H9 (cell line): ENCODE data around the gene MSANTD1. TPM values are rescaled to one million over a fixed set of nuclear protein-coding genes. Genes with fewer than 3 reads are reported as not detected.

Experiments used
- DNase-seq: peaks from one replicate; pipeline ENCODE4 v3.0.0-alpha.2; 2017
- H2AFZ ChIP-seq: one replicate; pipeline ENCODE4 v1.6.1; 2013; ENCODE audit warnings: mild to moderate bottlenecking, low read length, control low read depth, moderate library complexity
- H2AK5ac ChIP-seq: 2 replicates; pipeline ENCODE4 v1.6.1; 2013; ENCODE audit warnings: low read length, control low read depth, mixed read lengths; ENCODE audit not compliant: insufficient read length
- H2BK120ac ChIP-seq: one replicate; pipeline ENCODE4 v1.6.1; 2013; ENCODE audit warnings: low read depth, mild to moderate bottlenecking, low read length, control low read depth, inconsistent platforms; ENCODE audit not compliant: poor library complexity, severe bottlenecking
- H2BK12ac ChIP-seq: 2 replicates; pipeline ENCODE4 v1.6.1; 2013; ENCODE audit warnings: low read length, control low read depth, mixed read lengths, low read depth; ENCODE audit not compliant: insufficient read length
- H2BK15ac ChIP-seq: 2 replicates; pipeline ENCODE4 v1.6.1; 2013; ENCODE audit warnings: low read depth, low read length, control low read depth
- H2BK20ac ChIP-seq: one replicate; pipeline ENCODE4 v1.6.1; 2013; ENCODE audit warnings: low read depth, mild to moderate bottlenecking, low read length, control low read depth, inconsistent platforms; ENCODE audit not compliant: poor library complexity, severe bottlenecking
- H2BK5ac ChIP-seq: 2 replicates; pipeline ENCODE4 v1.6.1; 2013; ENCODE audit warnings: low read length, control low read depth, mixed read lengths; ENCODE audit not compliant: insufficient read length
- H3K14ac ChIP-seq: 2 replicates; pipeline ENCODE4 v1.6.1; 2013; ENCODE audit warnings: low read length, control low read depth; ENCODE audit not compliant: insufficient read depth
- H3K18ac ChIP-seq: 2 replicates; pipeline ENCODE4 v1.6.1; 2013; ENCODE audit warnings: low read depth, mild to moderate bottlenecking, mixed read lengths, low read length, control low read depth; ENCODE audit not compliant: insufficient read length
- H3K23ac ChIP-seq: 2 replicates; pipeline ENCODE4 v1.6.1; 2013; ENCODE audit warnings: low read length, control low read depth, mixed read lengths, low read depth; ENCODE audit not compliant: insufficient read length
- H3K23me2 ChIP-seq: 2 replicates; pipeline ENCODE4 v1.6.1; 2013; ENCODE audit warnings: low read depth, mild to moderate bottlenecking, mixed read lengths, low read length, control low read depth; ENCODE audit not compliant: insufficient read length, poor library complexity, severe bottlenecking
- H3K27ac ChIP-seq: 2 replicates; pipeline ENCODE4 v1.5.1; 2013; ENCODE audit warnings: low read length, control low read depth, mixed read lengths, low read depth; ENCODE audit not compliant: insufficient read length
- H3K27me3 ChIP-seq: 2 replicates; pipeline ENCODE4 v1.6.1; 2013; ENCODE audit warnings: low read length, control low read depth, inconsistent platforms; ENCODE audit not compliant: insufficient read depth
- H3K4ac ChIP-seq: 2 replicates; pipeline ENCODE4 v1.6.1; 2013; ENCODE audit warnings: low read depth, mild to moderate bottlenecking, control low read depth, inconsistent platforms, low read length, moderate library complexity
- H3K4me1 ChIP-seq: 2 replicates; pipeline ENCODE4 v1.6.1; 2013; ENCODE audit warnings: low read length, control low read depth, inconsistent platforms; ENCODE audit not compliant: insufficient read depth
- H3K4me2 ChIP-seq: 2 replicates; pipeline ENCODE4 v1.6.1; 2013; ENCODE audit warnings: low read length, control low read depth, mixed read lengths; ENCODE audit not compliant: insufficient read length, insufficient read depth
- H3K56ac ChIP-seq: 2 replicates; pipeline ENCODE4 v1.6.1; 2013; ENCODE audit warnings: low read depth, mild to moderate bottlenecking, mixed read lengths, low read length, control low read depth; ENCODE audit not compliant: insufficient read length
- H3K79me1 ChIP-seq: 2 replicates; pipeline ENCODE4 v1.6.1; 2013; ENCODE audit warnings: low read depth, mild to moderate bottlenecking, moderate library complexity, low read length, control low read depth, inconsistent platforms; ENCODE audit not compliant: insufficient read depth, poor library complexity, severe bottlenecking
- H3K79me2 ChIP-seq: 2 replicates; pipeline ENCODE4 v1.6.1; 2013; ENCODE audit warnings: low read length, control low read depth, inconsistent platforms; ENCODE audit not compliant: insufficient read depth
- H3K9ac ChIP-seq: 2 replicates; pipeline ENCODE4 v1.6.1; 2013; ENCODE audit warnings: low read length, control low read depth, mixed read lengths; ENCODE audit not compliant: insufficient read length; ENCODE audit errors: extremely low read depth
- H3K9me3 ChIP-seq: one replicate; pipeline ENCODE4 v1.6.1; 2013; ENCODE audit warnings: low read depth, low read length, inconsistent platforms; ENCODE audit not compliant: control insufficient read depth
- H3T11ph ChIP-seq: one replicate; pipeline ENCODE4 v1.6.1; 2013; ENCODE audit warnings: mild to moderate bottlenecking, low read length, control low read depth, inconsistent platforms
- H4K20me1 ChIP-seq: one replicate; pipeline ENCODE4 v1.6.1; 2013; ENCODE audit not compliant: control insufficient read depth, insufficient read length, insufficient read depth
- H4K5ac ChIP-seq: 2 replicates; pipeline ENCODE4 v1.6.1; 2013; ENCODE audit warnings: low read depth, mild to moderate bottlenecking, mixed read lengths, low read length, control low read depth; ENCODE audit not compliant: insufficient read length
- H4K8ac ChIP-seq: replicated peaks from 2 replicates; pipeline ENCODE4 v1.6.1; 2013; ENCODE audit warnings: low read length, control low read depth, mixed read lengths, low read depth; ENCODE audit not compliant: insufficient read length
- H4K91ac ChIP-seq: 2 replicates; pipeline ENCODE4 v1.6.1; 2013; ENCODE audit warnings: low read depth, mild to moderate bottlenecking, moderate library complexity, mixed read lengths, low read length, control low read depth; ENCODE audit not compliant: insufficient read length
- H3K27ac Mint-ChIP-seq, 3 experiments: 2 replicates in 2 of 3; 3 replicates in 1 of 3; pipeline ENCODE4 v1.8.0; 2020 to 2021; ENCODE audit warnings: mixed read lengths in 3 of 3, mild to moderate bottlenecking in 1 of 3, moderate library complexity in 1 of 3
- H3K27me3 Mint-ChIP-seq: 2 replicates; pipeline ENCODE4 v1.8.0; 2021; ENCODE audit warnings: low read depth, mild to moderate bottlenecking, moderate library complexity, mixed read lengths
- H3K36me3 Mint-ChIP-seq, 3 experiments: 2 replicates in 2 of 3; 3 replicates in 1 of 3; pipeline ENCODE4 v1.8.0; 2020 to 2021; ENCODE audit warnings: low read depth in 3 of 3, mixed read lengths in 3 of 3; ENCODE audit not compliant: insufficient read depth in 1 of 3
- H3K4me1 Mint-ChIP-seq, 2 experiments: 2 replicates each; pipeline ENCODE4 v1.8.0; 2020; ENCODE audit warnings: mixed read lengths in 2 of 2
- H3K4me3 Mint-ChIP-seq, 2 experiments: 2 replicates in 1 of 2; 3 replicates in 1 of 2; pipeline ENCODE4 v1.8.0; 2020 to 2021; ENCODE audit warnings: mild to moderate bottlenecking in 2 of 2, mixed read lengths in 2 of 2, moderate library complexity in 1 of 2
- H3K9me3 Mint-ChIP-seq, 2 experiments: 2 replicates in 1 of 2; 3 replicates in 1 of 2; pipeline ENCODE4 v1.8.0; 2020; ENCODE audit warnings: mild to moderate bottlenecking in 2 of 2, mixed read lengths in 2 of 2, moderate library complexity in 1 of 2
- WGBS: extraction: QIAGEN DNeasy Blood & Tissue Kit; methylation state at CpG from one replicate; pipeline ENCODE4 v1.1.7; 2013; ENCODE audit warnings: missing lambda C conversion rate, low lambda C conversion rate, mixed read lengths; ENCODE audit not compliant: insufficient read length; ENCODE audit errors: extremely low coverage; 5-methylcytosine and 5-hydroxymethylcytosine counted together
- total RNA-seq: library from RNA; stranded (reverse); gene quantifications from 2 replicates; pipeline ENCODE4 v1.2.1, GENCODE V29; 2021
- TF ChIP-seq, protein P1 (sequence below): fragments of 200-600 bp; sonication (generic); conservative IDR thresholded peaks from 3 replicates; pipeline ENCODE4 v1.8.0; 2021; ENCODE audit warnings: antibody characterized with exemption, mild to moderate bottlenecking

Gene MSANTD1
- total RNA-seq, 1 experiment from 2014 or later = 0.83 TPM

DNA sequence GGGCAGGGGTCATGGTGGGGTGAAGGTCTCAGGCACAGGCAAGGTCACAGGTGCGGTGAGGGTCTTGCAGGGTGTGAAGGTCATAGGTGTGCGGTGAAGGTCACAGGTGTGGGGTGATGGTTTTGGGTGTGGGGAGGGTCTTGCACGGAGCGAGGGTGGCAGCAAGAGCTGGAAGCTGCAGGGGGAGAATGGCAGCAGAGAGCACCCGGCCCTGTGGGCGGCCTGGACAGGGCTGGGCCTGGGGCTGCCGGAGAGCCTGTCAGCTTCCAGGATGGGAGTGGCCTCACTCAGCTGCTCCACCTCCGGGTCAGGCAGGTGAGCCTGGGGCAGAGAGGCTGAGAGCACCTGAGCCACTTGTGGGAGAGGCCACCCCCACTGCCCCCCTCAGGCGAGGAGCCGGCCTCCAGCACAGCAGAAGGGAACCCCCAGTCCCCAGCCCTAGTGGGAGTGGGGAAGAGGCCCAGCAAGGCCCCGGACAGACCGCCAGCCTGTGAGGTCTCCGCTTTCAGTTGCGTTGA, 1.5 kb downstream of the MSANTD1 start:
- Histone ChIP-seq H3K18ac (no peak overlapping the region), H3K27ac (no peak overlapping the region), H3T11ph (no peak overlapping the region), H4K91ac (no peak overlapping the region), H2BK5ac (no peak overlapping the region), H2BK120ac (no peak overlapping the region), H4K5ac (no peak overlapping the region), H3K23ac (no peak overlapping the region), H3K79me2 (no peaks in the 10 kb centered on the region), H3K27me3 (no peaks in the 10 kb centered on the region), H2AK5ac (no peak overlapping the region), H2BK12ac (no peak overlapping the region), H3K23me2 (no peaks in the 10 kb centered on the region), H4K20me1 (peaks cover 4% of the 10 kb centered on the region), H3K4ac (no peak overlapping the region), H3K79me1 (no peaks in the 10 kb centered on the region), H3K4me1 (no peaks in the 10 kb centered on the region; the same call in 1 of the 2 replicates), H3K56ac (no peak overlapping the region), H2BK20ac (no peak overlapping the region), H3K9ac (no peak overlapping the region), H3K4me2 (no peak overlapping the region), H4K8ac (no peak overlapping the region), H3K14ac (no peak overlapping the region), H3K9me3 (no peaks in the 10 kb centered on the region), H2AFZ (no peak overlapping the region), H2BK15ac (no peak overlapping the region; the same call in 1 of the 2 replicates)
- Mint-ChIP-seq H3K27me3 (no peaks in the 10 kb centered on the region; the same call in 1 of the 2 replicates), H3K4me3 (no peak overlapping the region; a peak in 1 of 5 replicates), H3K4me1 (peaks cover 4 to 13% of the 10 kb centered on the region in 2 experiments), H3K36me3 (no peaks in the 10 kb centered on the region), H3K27ac (peak overlapping the region in 1 of 3 experiments; percentile 90; a peak in 1 of 7 replicates), H3K9me3 (no peaks in the 10 kb centered on the region)
- TF ChIP-seq, protein P1, sequence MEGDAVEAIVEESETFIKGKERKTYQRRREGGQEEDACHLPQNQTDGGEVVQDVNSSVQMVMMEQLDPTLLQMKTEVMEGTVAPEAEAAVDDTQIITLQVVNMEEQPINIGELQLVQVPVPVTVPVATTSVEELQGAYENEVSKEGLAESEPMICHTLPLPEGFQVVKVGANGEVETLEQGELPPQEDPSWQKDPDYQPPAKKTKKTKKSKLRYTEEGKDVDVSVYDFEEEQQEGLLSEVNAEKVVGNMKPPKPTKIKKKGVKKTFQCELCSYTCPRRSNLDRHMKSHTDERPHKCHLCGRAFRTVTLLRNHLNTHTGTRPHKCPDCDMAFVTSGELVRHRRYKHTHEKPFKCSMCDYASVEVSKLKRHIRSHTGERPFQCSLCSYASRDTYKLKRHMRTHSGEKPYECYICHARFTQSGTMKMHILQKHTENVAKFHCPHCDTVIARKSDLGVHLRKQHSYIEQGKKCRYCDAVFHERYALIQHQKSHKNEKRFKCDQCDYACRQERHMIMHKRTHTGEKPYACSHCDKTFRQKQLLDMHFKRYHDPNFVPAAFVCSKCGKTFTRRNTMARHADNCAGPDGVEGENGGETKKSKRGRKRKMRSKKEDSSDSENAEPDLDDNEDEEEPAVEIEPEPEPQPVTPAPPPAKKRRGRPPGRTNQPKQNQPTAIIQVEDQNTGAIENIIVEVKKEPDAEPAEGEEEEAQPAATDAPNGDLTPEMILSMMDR = no peak
- WGBS = no CpG with 5 or more reads among the region's 14 CpGs
- peak; percentile 83 for DNase-seq
